ENCODE data around the gene CCDC192.
"Not testable (repeated sequence)": the region's sequence is repeated elsewhere in the genome, so short reads cannot be mapped to it uniquely, and the experiment has no call there.

The CCDC192 gene

GRCh38 chr5:127769386-127769785 is 66.2 kb downstream of the CCDC192 start:
- no peak for DNase-seq

- DNase-seq: no peak
Measured at GRCh38 chr5:127770272-127770671, 67.1 kb downstream of the CCDC192 start.

- DNase-seq: no peak
Measured at GRCh38 chr5:127772531-127772930, 69.3 kb downstream of the CCDC192 start.

- no peak for DNase-seq
Measured at GRCh38 chr5:127774221-127774620, 71.0 kb downstream of the CCDC192 start.

- DNase-seq: no peak
Measured at GRCh38 chr5:127776477-127776876, 73.3 kb downstream of the CCDC192 start.

- no peak for DNase-seq
Measured at GRCh38 chr5:127777957-127778356, 74.8 kb downstream of the CCDC192 start.

GRCh38 chr5:127782450-127782849 is 79.3 kb downstream of the CCDC192 start:
- DNase-seq: not testable (repeated sequence)

- no peak for DNase-seq
Measured at GRCh38 chr5:127785098-127785927, 82.1 kb downstream of the CCDC192 start.

- no peak for DNase-seq
Measured at GRCh38 chr5:127791439-127791838, 88.2 kb downstream of the CCDC192 start.

- not testable (repeated sequence) for DNase-seq
Measured at GRCh38 chr5:127791908-127792307, 88.7 kb downstream of the CCDC192 start.

GRCh38 chr5:127793052-127793451 is 89.9 kb downstream of the CCDC192 start:
- DNase-seq: no peak

GRCh38 chr5:127793879-127794278 is 90.7 kb downstream of the CCDC192 start:
- no peak for DNase-seq

GRCh38 chr5:127796211-127796610 is 93.0 kb downstream of the CCDC192 start:
- no peak for DNase-seq

GRCh38 chr5:127799293-127799905 is 96.2 kb downstream of the CCDC192 start:
- no peak for DNase-seq

GRCh38 chr5:127801751-127802476 is 98.7 kb downstream of the CCDC192 start:
- no peak for DNase-seq

- DNase-seq: no peak
Measured at GRCh38 chr5:127802477-127802865, 99.3 kb downstream of the CCDC192 start.

- DNase-seq: no peak
Measured at GRCh38 chr5:127804886-127805426, 101.8 kb downstream of the CCDC192 start.

- DNase-seq: no peak
Measured at GRCh38 chr5:127805448-127805847, 102.3 kb downstream of the CCDC192 start.

- DNase-seq: no peak
Measured at GRCh38 chr5:127806776-127807175, 103.6 kb downstream of the CCDC192 start.

- no peak for DNase-seq
Measured at GRCh38 chr5:127809533-127809932, 106.3 kb downstream of the CCDC192 start.

- DNase-seq: no peak
Measured at GRCh38 chr5:127810017-127810416, 106.8 kb downstream of the CCDC192 start.

GRCh38 chr5:127810707-127811490 is 107.7 kb downstream of the CCDC192 start:
- no peak for DNase-seq

GRCh38 chr5:127812570-127812969 is 109.4 kb downstream of the CCDC192 start:
- no peak for DNase-seq
